OCI-LY7 (cell line): ENCODE results near the gene CHCHD4. TPM values are rescaled to one million over a fixed set of nuclear protein-coding genes. Genes with fewer than 3 reads are reported as not detected.

Experiments used
- BruUV-seq: library from RNA; stranded (reverse); fragments of 400-500 nt; replicated peaks from 2 replicates; lab custom pipeline; 2021; lab: Mats Ljungman, UMichigan
- CTCF ChIA-PET: fragments of 300-600 bp; sonication (Branson Sonifier 250); formaldehyde crosslinking; loops from one replicate; lab custom pipeline; 2022; ENCODE audit warnings: antibody characterized with exemption; ENCODE audit not compliant: unreplicated experiment; lab: Charles Lee
- POLR2A ChIA-PET: fragments of 300-600 bp; sonication (Branson Sonifier 250); formaldehyde crosslinking; loops from one replicate; lab custom pipeline; 2022; ENCODE audit warnings: antibody characterized with exemption; lab: Charles Lee
- DNase-seq: peaks from one replicate; pipeline ENCODE4 v3.0.0-alpha.2; 2015; ENCODE audit warnings: low spot score
- H2AFZ ChIP-seq: fragments of 200-600 bp; sonication (generic), shearing (Covaris generic); 2 replicates; pipeline ENCODE4 v1.6.1; 2014; ENCODE audit warnings: mild to moderate bottlenecking, antibody characterized with exemption, low read length, moderate library complexity
- H3K27ac ChIP-seq: fragments of 200-600 bp; sonication (generic); 2 replicates; pipeline ENCODE4 v1.5.1; 2014; ENCODE audit warnings: mixed run types, low read depth, mild to moderate bottlenecking, moderate library complexity, low read length, inconsistent platforms; ENCODE audit not compliant: poor library complexity, severe bottlenecking
- H3K36me3 ChIP-seq: fragments of 200-600 bp; sonication (generic); 2 replicates; pipeline ENCODE4 v1.6.1; 2014; ENCODE audit warnings: mild to moderate bottlenecking, antibody characterized with exemption, low read length, moderate library complexity, mixed read lengths; ENCODE audit not compliant: insufficient read depth
- H3K4me1 ChIP-seq: fragments of 200-600 bp; sonication (generic); 2 replicates; pipeline ENCODE4 v1.5.1; 2014; ENCODE audit warnings: mild to moderate bottlenecking, low read length; ENCODE audit not compliant: insufficient read depth, poor library complexity, severe bottlenecking
- H3K4me2 ChIP-seq: fragments of 200-600 bp; sonication (generic); 2 replicates; pipeline ENCODE4 v1.6.1; 2014; ENCODE audit warnings: mild to moderate bottlenecking, low read length
- H3K4me3 ChIP-seq: fragments of 200-600 bp; sonication (generic); 2 replicates; pipeline ENCODE4 v1.5.1; 2014; ENCODE audit warnings: mild to moderate bottlenecking, low read depth, low read length; ENCODE audit not compliant: poor library complexity, severe bottlenecking
- H3K79me2 ChIP-seq: fragments of 200-600 bp; sonication (generic); 2 replicates; pipeline ENCODE4 v1.6.1; 2016; ENCODE audit warnings: low read depth, mild to moderate bottlenecking, low read length, moderate library complexity, mixed read lengths; ENCODE audit not compliant: insufficient read depth
- H3K9me2 ChIP-seq: fragments of 200-600 bp; sonication (generic); 2 replicates; pipeline ENCODE4 v1.6.1; 2016; ENCODE audit warnings: mild to moderate bottlenecking, low read length, mixed read lengths; ENCODE audit not compliant: insufficient read depth
- H3K9me3 ChIP-seq: fragments of 200-600 bp; sonication (generic); 2 replicates; pipeline ENCODE4 v1.6.1; 2014; ENCODE audit warnings: mild to moderate bottlenecking, mixed run types, low read length, mixed read lengths
- H4K20me1 ChIP-seq: fragments of 200-600 bp; sonication (generic); 2 replicates; pipeline ENCODE4 v1.6.1; 2014; ENCODE audit warnings: mild to moderate bottlenecking, antibody characterized with exemption, low read length, moderate library complexity, mixed read lengths; ENCODE audit not compliant: insufficient read depth
- CTCF ChIP-seq: fragments of 200-600 bp; sonication (generic); conservative IDR thresholded peaks from 2 replicates; pipeline ENCODE4 v1.5.1; 2014; ENCODE audit warnings: mild to moderate bottlenecking, antibody characterized with exemption, low read length, moderate library complexity, mixed read lengths
- EZH2phosphoT487 ChIP-seq: fragments of 200-600 bp; sonication (generic); IDR thresholded peaks from 2 replicates; pipeline ENCODE4 v1.6.1; 2018; ENCODE audit warnings: low read depth, borderline replicate concordance, mild to moderate bottlenecking, mixed run types, antibody characterized with exemption, low read length, moderate library complexity, mixed read lengths
- intact Hi-C: fragments of 100-400 bp; cut with micrococcal nuclease; formaldehyde crosslinking; loops from one replicate; pipeline ENCODE4 v1.10.0; 2022; ENCODE audit not compliant: unreplicated experiment
- total RNA-seq, 2 experiments: library from RNA; depleted of rRNA in 1 of 2; stranded (reverse); fragments of >200 nt in 1 of 2; shearing (Covaris generic) in 1 of 2; gene quantifications; 2 replicates each; pipeline ENCODE4 v1.2.3, GENCODE V29; 2014 to 2022

CHCHD4 gene
- total RNA-seq, 2 experiments from 2014 or later: 19.8 to 27.1 TPM

GRCh38 chr3:14147066-14147435, 22.4 kb upstream of the CHCHD4 start:
- Histone ChIP-seq H3K9me2 (no peaks in the 10 kb centered on the region), H3K36me3 (peaks cover 31% of the 10 kb centered on the region), H3K79me2 (no peaks in the 10 kb centered on the region), H3K9me3 (no peaks in the 10 kb centered on the region), H3K27ac (no peak overlapping the region), H2AFZ (no peak overlapping the region), H4K20me1 (0 out of 2 replicates have a peak, but pooled peaks cover 3% of the 10 kb centered on the region), H3K4me1 (no peaks in the 10 kb centered on the region), H3K4me3 (no peak overlapping the region), H3K4me2 (no peak overlapping the region)
- BruUV-seq: no TSS peak
- TF ChIP-seq EZH2phosphoT487: no peak
- TF ChIP-seq CTCF: no peak
- no peak for DNase-seq
- CTCF ChIA-PET: no interaction called here
- intact Hi-C loops: no loop called here
- POLR2A ChIA-PET: no interaction called here

DNA sequence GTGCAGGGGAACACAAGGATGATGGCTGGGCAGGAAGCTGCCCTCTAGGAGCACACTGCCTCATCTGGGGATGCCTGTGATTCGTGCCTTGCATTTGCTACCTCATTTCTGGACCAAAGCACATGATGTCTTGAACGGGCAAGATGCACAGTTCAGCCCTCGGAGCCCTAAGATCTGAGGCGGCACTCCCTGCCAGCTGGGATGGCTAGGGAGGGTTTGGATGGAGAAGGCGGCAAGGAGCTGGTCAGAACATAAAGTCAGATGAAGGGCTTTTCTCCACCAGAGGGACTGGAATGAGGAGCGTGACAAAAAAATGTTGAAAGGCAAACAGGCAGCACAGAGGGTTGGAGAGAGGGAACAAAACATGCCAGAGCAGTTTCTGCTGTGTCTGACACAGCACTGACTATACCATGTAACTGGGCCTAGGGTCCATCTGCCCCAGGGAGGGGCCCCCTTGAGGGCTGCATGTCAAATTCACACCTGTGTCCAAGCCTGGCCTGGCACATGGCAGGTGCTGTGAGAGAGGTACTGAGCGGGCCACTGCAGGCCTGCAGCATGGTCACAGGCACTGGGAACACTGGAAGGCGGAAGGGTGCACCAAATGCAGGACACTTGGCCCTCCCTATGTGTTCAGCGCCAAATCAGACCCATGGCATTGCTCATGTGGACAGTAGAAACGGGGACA, 21.9 kb upstream of the CHCHD4 start:
- no peaks in the 10 kb centered on the region for H3K9me2 ChIP-seq
- TF ChIP-seq EZH2phosphoT487 (no peak), CTCF (no peak)
- no TSS peak for BruUV-seq
- H2AFZ ChIP-seq: no peak overlapping the region
- CTCF ChIA-PET: no interaction called here
- no peak overlapping the region for H3K27ac ChIP-seq
- no peaks in the 10 kb centered on the region for H3K4me1 ChIP-seq
- POLR2A ChIA-PET: no interaction called here
- H3K9me3 ChIP-seq: no peaks in the 10 kb centered on the region
- intact Hi-C loops: no loop called here
- no peak overlapping the region for H3K4me3 ChIP-seq
- H3K79me2 ChIP-seq: no peaks in the 10 kb centered on the region
- peaks cover 33% of the 10 kb centered on the region for H3K36me3 ChIP-seq
- DNase-seq: no peak
- 0 out of 2 replicates have a peak, but pooled peaks cover 3% of the 10 kb centered on the region for H4K20me1 ChIP-seq
- H3K4me2 ChIP-seq: no peak overlapping the region

DNA sequence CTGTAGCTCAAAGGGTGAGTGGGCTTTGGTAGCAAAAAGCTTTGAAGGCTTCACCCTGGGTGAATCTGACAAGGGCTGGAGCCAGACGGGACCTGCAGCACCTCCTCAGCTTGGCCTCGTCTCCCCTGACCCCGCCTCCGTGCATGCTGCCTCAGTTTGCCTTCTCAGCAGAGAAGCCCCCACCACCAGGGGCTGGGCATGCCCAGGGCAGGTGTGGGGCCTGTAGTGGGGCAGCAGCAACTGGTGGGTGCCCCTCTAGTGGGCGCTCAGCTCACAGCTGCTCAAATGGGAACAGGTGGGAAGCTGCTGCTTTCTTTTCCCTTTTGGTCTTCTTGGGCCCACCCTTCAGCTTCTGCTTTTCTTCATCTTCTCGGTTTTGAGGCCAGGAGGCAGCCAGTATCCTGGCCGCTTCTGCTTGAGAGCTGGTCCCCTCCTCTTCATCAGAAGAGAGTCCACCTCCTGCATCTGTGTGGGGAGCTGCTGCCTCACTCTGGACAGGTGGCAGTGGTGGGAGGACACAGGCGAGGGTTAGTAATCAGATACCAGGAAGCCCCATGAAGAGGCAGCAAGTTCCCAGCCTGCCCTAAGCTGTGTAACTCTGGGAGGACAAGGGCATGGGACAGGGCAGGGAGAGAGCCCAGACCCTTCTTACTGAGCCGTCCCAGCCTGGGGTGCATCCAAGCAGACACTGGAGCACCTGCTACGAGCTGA, 21.2 kb upstream of the CHCHD4 start:
- TF ChIP-seq CTCF (no peak), EZH2phosphoT487 (no peak)
- Histone ChIP-seq H3K9me3 (no peaks in the 10 kb centered on the region), H2AFZ (no peak overlapping the region), H3K36me3 (peaks cover 33% of the 10 kb centered on the region), H3K79me2 (no peaks in the 10 kb centered on the region), H3K27ac (no peak overlapping the region), H3K4me2 (no peak overlapping the region), H3K9me2 (no peaks in the 10 kb centered on the region), H3K4me3 (no peak overlapping the region), H3K4me1 (no peaks in the 10 kb centered on the region), H4K20me1 (0 out of 2 replicates have a peak, but pooled peaks cover 3% of the 10 kb centered on the region)
- DNase-seq: no peak
- TSS peak; percentile 65 for BruUV-seq
- CTCF ChIA-PET: no interaction called here
- intact Hi-C loops: no loop called here
- POLR2A ChIA-PET: interaction anchor here (0.7 kb wide), 2 partner anchors 27 to 1397 kb away, joined by 3 read pairs; no protein-coding TSS in a partner anchor
